Heart left ventricle (tissue), 16 donors: ENCODE results near the gene STIM2. TPM values are rescaled to one million over a fixed set of nuclear protein-coding genes. Genes with fewer than 3 reads are reported as not detected.
"Not testable (repeated sequence)": the region's sequence is repeated elsewhere in the genome, so short reads cannot be mapped to it uniquely, and the experiment has no call there.

Source experiments
- ATAC-seq, 4 donors: fragments of 200-7000 bp; cut with Tn5 transposase; one replicate each; pipeline ENCODE4 v1.9.1; 2020 to 2022; ENCODE audit warnings: moderate library complexity in 4 of 4, mild to moderate bottlenecking in 3 of 4, moderate number of reproducible peaks in 1 of 4
- DNase-seq, 5 donors: peaks; one replicate each; pipeline ENCODE4 v3.0.0-alpha.2; 2020
- H3K27ac ChIP-seq, 12 donors: fragments of 200-600 bp; sonication (generic) in 4 of 12; one replicate each; pipeline versions ENCODE4 v1.5.0 to v1.8.0; 2016 to 2022; ENCODE audit warnings: mild to moderate bottlenecking in 2 of 12
- H3K27me3 ChIP-seq, 9 donors: fragments of 200-600 bp; sonication (generic) in 2 of 9; one replicate each; pipeline versions ENCODE4 v1.5.1 to v1.8.0; 2016 to 2022; ENCODE audit warnings: mild to moderate bottlenecking in 3 of 9
- H3K36me3 ChIP-seq, 9 donors: fragments of 200-600 bp; sonication (generic) in 2 of 9; one replicate each; pipeline versions ENCODE4 v1.5.0 to v1.8.0; 2018 to 2022; ENCODE audit warnings: mild to moderate bottlenecking in 2 of 9
- H3K4me1 ChIP-seq, 12 donors: fragments of 200-600 bp; sonication (generic) in 4 of 12; one replicate each; pipeline versions ENCODE4 v1.5.0 to v1.8.0; 2016 to 2022; ENCODE audit warnings: mild to moderate bottlenecking in 3 of 12
- H3K4me3 ChIP-seq, 12 donors: fragments of 200-600 bp; sonication (generic) in 4 of 12; one replicate each; pipeline versions ENCODE4 v1.5.0 to v1.8.0; 2017 to 2022; ENCODE audit warnings: mild to moderate bottlenecking in 9 of 12, moderate library complexity in 4 of 12
- H3K9me3 ChIP-seq, 12 donors: fragments of 200-600 bp; sonication (generic) in 4 of 12; one replicate each; pipeline versions ENCODE4 v1.5.0 to v1.8.0; 2016 to 2022; ENCODE audit warnings: mild to moderate bottlenecking in 1 of 12
- POLR2A ChIP-seq, 2 donors: fragments of 450-650 bp; IDR thresholded peaks; one replicate each; pipeline ENCODE4 v1.6.1; 2017; ENCODE audit warnings: antibody characterized with exemption in 2 of 2, mild to moderate bottlenecking in 2 of 2, moderate library complexity in 2 of 2
- WGBS, 4 donors: extraction: QIAGEN DNeasy Blood & Tissue Kit in 2 of 4; methylation state at CpG; one replicate each; pipeline versions ENCODE4 v1.1.5 to v1.1.7; 2013 to 2018; 5-methylcytosine and 5-hydroxymethylcytosine counted together
- intact Hi-C, 10 donors: fragments of 100-400 bp; cut with DNase I; formaldehyde crosslinking; loops; one replicate each; pipeline versions ENCODE4 v1.11.1 to v1.14.2; 2022
- polyA plus RNA-seq, 2 donors: library from polyadenylated mRNA; stranded (reverse); fragments of 200-250 nt; gene quantifications; one replicate each; pipeline ENCODE4 v1.2.3, GENCODE V29; 2013
- total RNA-seq, 9 donors: library from RNA; depleted of rRNA in 2 of 9; stranded (reverse); fragments of >200 nt in 2 of 9; fragmentation: NEBNext Ultra II Directional in 3 of 9; extraction: Animal tissue kit (Norgen Biotek cat#: 25700) in 3 of 9; gene quantifications; one replicate each; pipeline versions ENCODE4 v1.1.0 to v1.2.4, GENCODE V29; 2016 to 2023
- TF ChIP-seq, protein P1 (sequence below), 12 donors: fragments of 200-600 bp; sonication (generic) in 4 of 12; IDR thresholded peaks; one replicate each; pipeline versions ENCODE4 v1.5.0 to v1.8.0; 2018 to 2022; ENCODE audit warnings: antibody characterized with exemption in 12 of 12, mild to moderate bottlenecking in 5 of 12
- donor health status: ischemic (EF 13 %, LVEDD 7.1; RV severe dilation, severe dysfunction).
- donor health status: healthy with polysubstance abuse.
- donor health status: DM: no; HTN: yes; CAD: no.
- donor health status: DM: no; HTN: no; CAD: no.
- donor health status: ischemic (EF 25% LVEDD 6.9; RV normal size, moderate dysfunction).
- donor health status: ischemic (EF 25% LVEDD 5.7; RV mildly dilated, moderate dysfunction).
- donor health status: healthy.
- donor health status: DM: yes; HTN: yes; CAD: no.
- donor health status: ischemic (EF 35%, LVEDD 5.7; RV mildly dilated, moderate dysfunction).
- donor health status: nonischemic (EF 11% LVEDD 7.7; RV severe dilation, severe dysfunction).
- donor health status: DM: yes; HTN: yes; CAD: no.
- donor health status: PGD.
- donor health status: ischemic (EF 29% LVEDD 5.4; RV normal size, mild dysfunction).
- donor health status: nonischemic (EF 23%, LVEDD 6.1; RV moderate dilation, normal function).

Gene STIM2
- total and polyA plus RNA-seq, 11 donors = 4.6 to 17.3 (median 8.8) TPM

DNA sequence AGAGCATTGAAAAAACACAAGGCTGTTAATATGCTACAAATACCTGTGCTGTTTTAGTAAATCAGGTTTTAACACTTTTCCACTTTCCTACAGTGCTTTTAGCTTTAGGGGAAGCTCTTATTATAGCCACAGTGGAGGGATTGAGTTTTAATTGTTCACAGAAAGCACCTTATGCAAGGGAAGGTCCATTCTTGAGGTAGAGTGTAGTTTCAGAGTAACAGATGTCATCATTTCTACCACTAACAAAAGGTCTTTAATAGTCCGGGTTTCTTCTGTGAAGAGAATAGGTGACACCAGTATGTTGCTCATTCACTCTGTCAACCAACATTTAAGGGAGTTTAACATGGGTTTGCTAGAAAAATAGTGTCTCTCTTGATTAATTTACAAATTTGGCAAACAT is 104.4 kb downstream of the STIM2 start:
- WGBS, 4 donors = 80 to 93% (median 87%) methylated on average over 1 of the region's 1 CpG

DNA sequence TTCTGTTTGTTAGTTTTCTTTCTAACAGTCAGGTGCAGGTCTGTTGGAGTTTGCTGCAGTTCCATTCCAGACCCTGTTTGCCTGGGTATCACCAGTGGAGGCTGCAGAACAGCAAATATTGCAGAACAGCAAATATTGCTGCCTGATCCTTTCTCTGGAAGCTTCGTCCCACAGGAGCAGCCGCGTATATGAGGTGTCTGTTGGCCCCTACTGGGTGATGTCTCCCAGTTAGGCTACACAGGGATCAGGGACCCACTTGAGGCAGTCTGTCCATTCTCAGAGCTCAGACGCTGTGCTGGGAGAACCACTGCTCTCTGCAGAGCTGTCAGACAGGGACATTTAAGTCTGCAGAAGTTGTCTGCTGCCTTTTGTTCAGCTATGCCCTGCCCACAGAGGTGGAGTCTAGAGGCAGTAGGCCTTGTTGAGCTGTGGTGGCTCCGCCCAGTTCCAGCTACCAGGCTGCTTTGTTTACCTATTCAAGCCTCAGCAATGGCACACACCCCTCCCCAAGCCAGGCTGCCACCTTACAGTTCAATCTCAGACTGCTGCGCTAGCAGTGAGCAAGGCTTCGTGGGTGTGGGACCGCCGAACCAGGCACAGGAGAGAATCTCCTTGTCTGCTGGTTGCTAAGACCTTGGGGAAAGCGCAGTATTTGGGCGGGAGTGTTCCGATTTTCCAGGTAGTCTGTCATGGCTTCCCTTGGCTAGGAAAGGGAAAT is 115.0 kb downstream of the STIM2 start:
- H3K27ac ChIP-seq, H3K9me3 ChIP-seq, intact Hi-C loops, H3K4me1 ChIP-seq, H3K27me3 ChIP-seq, H3K4me3 ChIP-seq, H3K36me3 ChIP-seq, ATAC-seq, DNase-seq: not testable (repeated sequence)
- WGBS, 4 donors = 96 to 97% (median 96%) methylated on average over 11 to 12 of the region's 12 CpGs

More for the DNA sequence above, 104.4 kb downstream of the STIM2 start:
- no peak overlapping the region for H3K4me3 ChIP-seq
- H3K27ac ChIP-seq = no peak overlapping the region
- peaks cover 0 to 9% (median 0%) of the 10 kb centered on the region in 12 donors for H3K4me1 ChIP-seq
- no peaks in the 10 kb centered on the region for H3K9me3 ChIP-seq
- no peaks in the 10 kb centered on the region for H3K27me3 ChIP-seq
- intact Hi-C loops = no loop called here
- ATAC-seq (no peak), DNase-seq (no peak)
- TF ChIP-seq POLR2A (IDR thresholded peaks at IDR 0.05) = no peak
- TF ChIP-seq, protein P1, sequence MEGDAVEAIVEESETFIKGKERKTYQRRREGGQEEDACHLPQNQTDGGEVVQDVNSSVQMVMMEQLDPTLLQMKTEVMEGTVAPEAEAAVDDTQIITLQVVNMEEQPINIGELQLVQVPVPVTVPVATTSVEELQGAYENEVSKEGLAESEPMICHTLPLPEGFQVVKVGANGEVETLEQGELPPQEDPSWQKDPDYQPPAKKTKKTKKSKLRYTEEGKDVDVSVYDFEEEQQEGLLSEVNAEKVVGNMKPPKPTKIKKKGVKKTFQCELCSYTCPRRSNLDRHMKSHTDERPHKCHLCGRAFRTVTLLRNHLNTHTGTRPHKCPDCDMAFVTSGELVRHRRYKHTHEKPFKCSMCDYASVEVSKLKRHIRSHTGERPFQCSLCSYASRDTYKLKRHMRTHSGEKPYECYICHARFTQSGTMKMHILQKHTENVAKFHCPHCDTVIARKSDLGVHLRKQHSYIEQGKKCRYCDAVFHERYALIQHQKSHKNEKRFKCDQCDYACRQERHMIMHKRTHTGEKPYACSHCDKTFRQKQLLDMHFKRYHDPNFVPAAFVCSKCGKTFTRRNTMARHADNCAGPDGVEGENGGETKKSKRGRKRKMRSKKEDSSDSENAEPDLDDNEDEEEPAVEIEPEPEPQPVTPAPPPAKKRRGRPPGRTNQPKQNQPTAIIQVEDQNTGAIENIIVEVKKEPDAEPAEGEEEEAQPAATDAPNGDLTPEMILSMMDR (IDR thresholded peaks at IDR 0.05) = no peak
- H3K36me3 ChIP-seq = no peaks in the 10 kb centered on the region

DNA sequence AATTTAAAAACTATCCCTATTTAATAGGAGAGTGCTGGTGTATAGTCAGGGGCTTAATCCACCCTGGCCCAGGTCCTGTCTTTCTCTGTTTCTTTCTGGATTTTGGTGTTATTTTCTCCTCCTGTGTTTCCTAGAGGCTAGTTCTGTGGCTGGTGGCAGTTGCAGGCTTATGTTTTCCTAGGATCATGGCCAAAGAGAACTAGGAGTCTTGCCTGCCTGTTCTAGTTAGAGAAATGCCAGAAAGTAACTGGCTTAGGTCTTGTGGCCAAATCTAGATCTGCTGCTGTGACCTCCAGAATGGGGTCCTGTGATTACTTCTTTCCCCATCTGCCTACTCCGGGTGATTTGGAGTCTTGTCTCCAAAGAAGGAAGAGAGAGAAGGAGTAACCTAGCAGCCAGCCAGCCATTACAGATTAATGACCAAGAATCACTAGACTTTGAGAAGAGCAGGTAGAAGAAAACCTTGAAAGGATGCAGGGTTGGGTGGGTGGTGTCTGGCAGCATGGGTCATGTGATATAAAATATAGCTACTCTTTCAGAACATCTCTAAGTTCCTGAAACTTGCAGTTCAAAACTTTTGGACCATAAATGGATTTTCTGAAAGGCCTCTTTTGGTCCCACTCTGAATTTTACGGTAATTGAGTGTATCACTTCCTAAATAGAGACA is 117.9 kb downstream of the STIM2 start:
- no peaks in the 10 kb centered on the region for H3K9me3 ChIP-seq
- no peak overlapping the region for H3K4me3 ChIP-seq
- peaks cover 0 to 4% (median 0%) of the 10 kb centered on the region in 12 donors for H3K4me1 ChIP-seq
- intact Hi-C loops = no loop called here
- no peak overlapping the region for H3K27ac ChIP-seq
- ATAC-seq (no peak), DNase-seq (no peak)
- no peaks in the 10 kb centered on the region for H3K27me3 ChIP-seq
- no peaks in the 10 kb centered on the region for H3K36me3 ChIP-seq
- no peak for TF ChIP-seq POLR2A (IDR thresholded peaks at IDR 0.05)
- TF ChIP-seq, protein P1 (IDR thresholded peaks at IDR 0.05) = no peak
- WGBS, 4 donors = 73 to 92% (median 79%) methylated on average over 2 of the region's 2 CpGs

DNA sequence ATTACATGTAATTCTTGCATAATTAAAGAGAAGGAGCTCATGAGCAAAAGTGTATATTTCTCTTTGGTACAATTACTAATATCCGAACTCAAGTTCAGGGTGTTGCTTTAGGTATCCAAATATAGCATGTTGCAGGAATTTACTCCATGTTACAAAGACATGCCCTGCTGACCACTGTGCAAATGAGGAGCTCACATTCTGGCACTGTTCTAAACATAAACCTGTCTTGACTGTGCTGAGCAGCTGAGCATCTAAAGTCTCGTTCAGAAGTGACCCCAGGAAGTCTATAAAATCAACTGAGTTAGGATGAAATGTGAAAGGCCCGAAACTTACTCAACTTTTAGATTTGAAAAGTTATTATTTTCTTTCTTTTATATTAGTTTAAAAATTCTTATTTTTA is 124.3 kb downstream of the STIM2 start:
- no peak for ATAC-seq
- DNase-seq = no peak
- H3K4me1 ChIP-seq = peaks cover 0 to 17% (median 0%) of the 10 kb centered on the region in 12 donors
- H3K9me3 ChIP-seq = peaks cover 0 to 2% (median 0%) of the 10 kb centered on the region in 12 donors
- 76 to 89% (median 78%) methylated on average over 3 of the region's 3 CpGs for WGBS, 4 donors
- TF ChIP-seq POLR2A (IDR thresholded peaks at IDR 0.05) = no peak
- TF ChIP-seq, protein P1 (IDR thresholded peaks at IDR 0.05) = no peak
- no peak overlapping the region for H3K4me3 ChIP-seq
- intact Hi-C loops = no loop called here
- no peak overlapping the region for H3K27ac ChIP-seq
- no peaks in the 10 kb centered on the region for H3K36me3 ChIP-seq
- H3K27me3 ChIP-seq = no peaks in the 10 kb centered on the region
